GM19395 (cell line): ENCODE measurements around the gene C5AR2.
"Not testable (repeated sequence)": the region's sequence is repeated elsewhere in the genome, so short reads cannot be mapped to it uniquely, and the experiment has no call there.

Experiments
- ATAC-seq: cut with Tn5 transposase; IDR thresholded peaks from one replicate; pipeline ENCODE4 v1.9.1; 2021; ENCODE audit warnings: mild to moderate bottlenecking, moderate library complexity; ENCODE audit not compliant: unreplicated experiment

The C5AR2 gene

DNA sequence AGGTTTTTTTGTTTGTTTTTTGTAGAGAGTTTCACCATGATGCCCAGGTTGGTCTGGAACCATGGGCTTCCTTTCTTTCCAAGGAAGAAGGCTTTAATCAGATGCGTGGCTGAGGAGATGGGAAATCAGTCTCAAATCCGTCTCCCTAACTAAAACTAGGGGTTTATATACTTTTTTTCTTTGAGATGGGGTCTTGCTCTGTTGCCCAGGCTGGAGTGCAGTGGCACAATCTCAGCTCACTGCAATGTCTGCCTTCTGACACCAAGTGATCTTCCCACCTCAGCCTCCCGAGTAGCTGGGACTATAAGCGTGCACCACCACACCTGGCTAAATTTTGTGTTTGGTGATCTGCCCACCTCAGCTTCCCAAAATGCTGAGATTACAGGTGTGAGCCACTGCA lies 52.6 kb downstream of the C5AR2 start:
- not testable (repeated sequence) for ATAC-seq

DNA sequence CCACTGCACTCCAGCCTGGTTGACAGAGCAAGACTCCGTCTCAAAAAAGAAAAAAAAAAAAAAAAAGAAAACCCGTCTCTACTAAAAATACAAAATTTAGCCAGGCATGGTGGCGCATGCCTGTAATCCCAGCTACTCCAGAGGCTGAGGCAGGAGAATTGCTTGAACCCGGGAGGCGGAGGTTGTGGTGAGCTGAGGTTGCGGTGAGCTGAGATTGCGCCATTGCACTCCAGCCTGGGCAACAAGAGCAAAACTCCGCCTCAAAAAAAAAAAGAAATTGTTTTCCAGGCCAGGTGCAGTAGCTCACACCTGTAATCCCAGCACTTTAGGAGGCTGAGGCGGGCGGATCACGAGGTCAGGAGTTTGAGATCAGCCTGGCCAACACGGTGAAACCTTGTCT lies 54.6 kb downstream of the C5AR2 start:
- not testable (repeated sequence) for ATAC-seq

DNA sequence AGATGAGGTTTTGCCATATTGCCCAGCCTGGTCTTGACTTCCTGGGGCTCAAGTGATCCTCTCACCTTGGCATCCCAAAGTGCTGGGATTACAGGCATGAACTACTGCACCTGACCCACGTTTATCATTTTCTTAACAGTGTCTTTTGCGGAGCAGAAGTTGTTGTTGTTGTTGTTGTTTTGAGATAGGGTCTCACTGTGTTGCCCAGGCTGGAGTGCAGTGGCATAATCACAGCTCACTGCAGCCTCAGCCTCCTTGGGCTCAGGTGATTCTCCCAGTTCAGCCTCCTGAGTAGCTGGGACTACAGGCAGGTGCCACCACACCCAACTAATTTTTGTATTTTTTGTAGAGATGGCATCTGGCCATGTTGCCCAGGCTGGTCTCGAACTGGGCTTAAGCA lies 55.6 kb downstream of the C5AR2 start:
- ATAC-seq, result not testable (repeated sequence)

DNA sequence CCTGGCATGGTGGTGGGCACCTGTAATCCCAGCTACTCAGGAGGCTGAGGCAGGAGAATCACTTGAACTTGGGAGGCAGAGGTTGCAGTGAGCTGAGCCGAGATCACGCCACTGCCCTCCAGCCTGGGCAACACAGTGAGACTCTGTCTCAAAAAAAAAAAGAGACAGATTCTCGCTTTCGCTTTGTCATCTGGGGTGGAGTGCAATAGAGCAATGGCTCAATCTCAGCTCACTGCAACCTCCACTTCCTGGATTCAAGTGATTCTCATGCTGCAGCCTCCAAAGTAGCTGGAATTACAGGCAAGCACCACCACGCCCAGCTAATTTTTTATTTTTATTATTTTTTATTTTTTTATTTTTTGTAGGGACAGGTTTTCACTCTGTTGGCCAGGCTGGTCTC lies 56.7 kb downstream of the C5AR2 start:
- ATAC-seq, result not testable (repeated sequence)

DNA sequence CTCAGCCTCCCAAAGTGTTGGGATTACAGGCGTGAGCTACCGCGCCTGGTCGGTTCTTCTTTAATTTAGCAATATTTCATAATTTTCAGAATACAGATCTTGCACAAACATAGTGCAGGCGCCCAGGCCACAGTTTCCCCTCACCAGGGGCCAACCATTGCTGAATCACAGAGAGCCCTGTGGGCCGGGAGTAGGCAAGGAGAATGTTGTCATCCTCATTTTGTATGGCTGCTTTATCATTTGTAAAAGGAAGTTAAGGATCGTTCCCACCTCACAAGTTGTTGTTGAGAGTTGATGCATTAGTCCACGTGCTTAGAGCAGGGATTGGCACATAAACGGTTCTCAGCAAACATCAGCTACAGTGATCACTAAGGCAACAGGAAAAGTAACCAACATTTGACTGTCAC lies 57.2 kb downstream of the C5AR2 start:
- ATAC-seq, result no peak

DNA sequence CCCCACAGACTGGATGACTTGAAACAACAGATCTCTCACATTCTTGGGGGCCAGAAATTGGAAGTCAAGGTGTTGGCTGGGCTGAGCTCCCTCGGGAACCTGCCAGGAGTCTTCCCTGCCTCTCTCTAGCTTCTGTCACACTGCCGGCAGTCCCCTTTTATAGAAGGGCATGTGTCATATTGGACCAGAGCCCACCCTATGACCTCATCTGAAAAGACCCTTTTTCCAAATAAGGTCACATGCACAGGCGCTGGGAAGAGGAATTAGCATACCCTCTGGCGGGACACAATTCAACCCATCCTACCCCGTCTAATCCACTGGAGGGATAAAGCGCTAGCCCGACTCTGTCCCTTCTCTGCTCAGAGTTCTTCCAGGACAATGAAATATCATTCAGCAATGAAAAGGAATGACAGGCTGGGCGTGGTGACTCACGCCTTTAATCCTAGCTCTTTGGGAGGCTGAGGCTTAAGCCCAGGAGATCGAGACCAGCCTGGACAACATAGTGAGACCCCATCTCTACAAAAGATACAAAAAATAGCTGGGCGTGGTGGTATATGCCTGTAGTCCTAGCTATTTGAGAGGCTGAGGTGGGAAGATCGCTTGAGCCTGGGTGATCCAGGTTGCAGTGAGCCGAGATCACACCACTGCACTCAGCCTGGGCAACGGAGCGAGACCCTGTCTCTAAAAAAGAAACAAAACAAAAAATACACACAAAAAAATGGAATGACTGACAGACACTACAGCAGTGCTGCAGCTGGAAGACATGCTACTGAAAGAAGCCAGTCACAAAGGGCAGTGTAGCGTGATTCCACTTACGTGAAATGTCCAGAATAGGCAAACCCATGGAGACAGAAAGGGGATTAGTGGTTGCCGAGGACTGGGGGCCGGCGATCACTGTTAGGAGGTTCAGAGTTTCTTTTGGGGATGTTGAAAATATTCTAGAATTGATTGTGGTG lies 58.8 kb downstream of the C5AR2 start:
- ATAC-seq, result no peak

DNA sequence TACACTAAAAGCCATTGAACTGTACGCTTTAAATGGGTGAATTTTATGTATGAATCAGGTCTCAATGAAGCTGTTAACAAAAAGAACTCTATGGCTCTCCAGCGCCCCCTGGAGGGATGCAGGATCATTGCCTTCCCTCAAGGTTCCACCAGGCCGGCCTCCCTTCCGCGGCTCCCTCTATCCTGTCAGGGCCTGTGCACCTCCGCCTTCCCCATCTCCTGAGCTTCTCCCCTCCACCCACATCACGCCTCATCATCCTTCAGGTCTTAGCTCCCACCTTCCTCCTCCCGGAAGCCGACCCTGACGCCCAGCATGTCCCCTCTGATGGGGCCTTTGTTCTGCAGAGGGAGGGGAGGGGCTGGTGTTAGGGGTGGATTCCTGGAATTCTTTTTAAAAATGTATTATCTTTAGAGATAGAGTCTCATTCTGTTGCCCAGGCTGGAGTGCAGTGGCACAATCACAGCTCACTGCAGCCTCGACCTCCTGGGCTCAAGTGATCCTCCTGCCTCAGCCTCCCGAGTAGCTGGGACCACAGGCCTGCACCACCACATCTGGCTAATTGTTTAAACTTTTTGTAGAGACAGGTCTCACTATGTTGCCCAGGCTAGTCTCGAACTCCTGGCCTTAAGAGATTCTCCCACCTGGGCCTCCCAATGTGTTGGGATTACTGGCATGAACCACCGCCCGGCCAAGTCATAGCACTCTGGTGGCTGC lies 59.7 kb downstream of the C5AR2 start:
- no peak for ATAC-seq
